Skeletal muscle tissue (tissue), 4 donors: Measurements from ENCODE around the gene CDK5RAP3. TPM values are rescaled to one million over a fixed set of nuclear protein-coding genes. Genes with fewer than 3 reads are reported as not detected.

Source experiments
- H3K27ac ChIP-seq: one replicate; pipeline ENCODE4 v1.7.0; 2013; ENCODE audit warnings: mild to moderate bottlenecking, low read depth, low read length, inconsistent platforms
- H3K27me3 ChIP-seq, 3 donors: one replicate each; pipeline ENCODE4 v1.7.0; 2013; ENCODE audit warnings: low read length in 3 of 3; ENCODE audit not compliant: control insufficient read depth in 3 of 3, insufficient read depth in 3 of 3
- H3K36me3 ChIP-seq, 3 donors: one replicate each; pipeline ENCODE4 v1.7.0; 2013; ENCODE audit warnings: low read length in 3 of 3; ENCODE audit not compliant: control insufficient read depth in 3 of 3, insufficient read depth in 3 of 3
- H3K4me1 ChIP-seq, 3 donors: one replicate each; pipeline ENCODE4 v1.7.0; 2013; ENCODE audit warnings: low read length in 3 of 3, mild to moderate bottlenecking in 3 of 3; ENCODE audit not compliant: control insufficient read depth in 3 of 3, insufficient read depth in 3 of 3
- H3K4me3 ChIP-seq, 3 donors: one replicate each; pipeline ENCODE4 v1.7.0; 2013; ENCODE audit warnings: low read length in 3 of 3
- H3K9ac ChIP-seq, 3 donors: one replicate each; pipeline ENCODE4 v1.7.0; 2013; ENCODE audit warnings: low read length in 3 of 3, mild to moderate bottlenecking in 3 of 3, moderate library complexity in 2 of 3, low read depth in 1 of 3
- H3K9me3 ChIP-seq, 3 donors: one replicate each; pipeline ENCODE4 v1.7.0; 2013; ENCODE audit warnings: low read length in 3 of 3; ENCODE audit not compliant: control insufficient read depth in 3 of 3
- total RNA-seq: library from RNA; depleted of rRNA; stranded (reverse); fragments of >200 nt; gene quantifications from one replicate; pipeline ENCODE4 v1.2.3, GENCODE V29; 2014
- donor health status: Osteomylitis.

The CDK5RAP3 gene
- total RNA-seq, 1 donor from 2014 or later, result 59.0 TPM

DNA sequence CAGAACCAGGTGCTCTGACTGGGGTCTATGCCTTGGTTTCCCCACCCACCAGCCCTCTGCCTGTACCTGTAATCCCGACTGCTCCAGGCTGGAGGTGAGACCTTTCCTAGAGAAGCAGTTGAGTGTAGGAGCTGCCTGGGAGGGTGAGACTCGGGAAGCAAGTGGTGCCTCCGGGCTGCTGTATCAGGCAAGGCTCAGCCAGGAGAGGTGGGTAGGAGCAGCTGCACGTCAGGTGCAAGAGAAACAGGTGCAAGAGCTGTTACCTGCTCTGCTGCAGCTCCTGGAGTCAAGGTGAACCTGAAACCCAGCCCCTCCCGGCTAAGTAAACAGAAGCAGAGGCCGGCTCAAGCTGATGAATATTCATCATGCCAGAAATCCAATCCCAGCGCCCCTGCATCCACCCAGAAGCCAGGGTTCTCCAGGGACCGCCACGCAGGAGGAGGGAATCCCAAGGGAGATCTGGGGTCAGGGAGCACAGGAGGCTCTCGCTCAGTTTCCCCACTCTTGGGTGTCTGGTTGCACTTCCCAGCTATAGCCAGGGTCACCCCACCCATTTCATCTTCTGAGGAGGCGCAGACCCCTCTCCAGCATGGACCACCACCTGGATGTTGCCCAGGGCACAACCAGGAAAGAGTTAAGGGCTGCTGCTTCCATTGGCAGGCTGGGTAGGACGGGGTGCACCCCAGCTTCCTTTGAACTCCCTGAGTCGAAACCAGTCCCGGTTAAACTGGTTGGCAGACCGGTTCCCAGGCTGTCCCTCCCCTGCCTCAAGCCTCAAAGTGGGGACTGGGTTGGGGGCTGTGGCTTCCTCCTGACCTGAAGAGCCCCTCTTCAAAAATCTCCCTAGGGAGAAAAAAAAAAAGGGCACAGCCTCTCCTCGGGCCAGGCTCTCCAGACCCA, 13.1 kb upstream of the CDK5RAP3 start, which contains the start of gene PRR15L:
TSS of gene PRR15L (minus strand) at position 293 of the 900 bp plus-strand sequence. CDS start 4,649 bp downstream, outside the sequence.
- Histone ChIP-seq H3K27me3 (no peaks in the 10 kb centered on the region), H3K27ac (no peak within 1 kb of the TSS), H3K4me3 (no peak within 1 kb of the TSS)

DNA sequence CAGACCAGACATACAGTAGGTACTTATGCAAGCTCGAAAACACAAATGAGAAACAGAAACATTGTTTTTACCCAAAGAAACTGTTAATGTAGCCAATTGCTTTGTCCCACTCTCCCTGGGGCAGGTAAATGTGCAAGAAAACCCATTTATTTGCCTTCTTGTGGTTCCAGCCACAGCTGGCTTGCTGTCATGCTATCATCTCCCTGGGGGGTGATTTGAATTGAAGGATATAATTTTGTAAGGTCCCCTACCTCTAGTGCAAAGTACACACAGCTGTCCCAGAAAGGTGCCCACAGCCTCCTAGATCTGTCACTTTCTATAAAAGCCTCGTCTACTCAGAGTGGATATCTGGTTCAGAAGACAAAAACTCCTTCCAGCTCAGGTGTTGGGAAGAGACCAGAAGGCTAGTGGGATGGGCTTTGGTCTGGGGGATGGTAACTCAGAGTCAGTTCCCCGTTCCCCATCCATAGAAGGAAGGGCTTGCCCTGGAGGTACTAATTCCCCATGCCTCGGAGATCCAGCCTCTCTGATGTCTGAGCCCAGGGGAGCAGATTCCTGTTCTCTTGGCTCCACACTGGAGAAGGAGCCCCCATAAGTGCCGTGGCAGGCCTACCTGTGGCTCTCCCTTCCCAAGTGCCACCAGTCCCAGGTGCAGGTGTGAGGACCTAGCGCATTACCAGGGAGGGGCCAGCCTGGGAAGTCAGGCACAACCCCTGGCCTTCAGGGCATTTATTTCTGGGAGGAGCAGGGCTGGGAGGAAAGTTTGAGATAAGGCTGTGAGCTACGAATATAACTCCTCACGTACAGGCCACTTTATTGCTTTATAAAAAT, 10.9 kb upstream of the CDK5RAP3 start:
- Histone ChIP-seq H3K27me3 (no peaks in the 10 kb centered on the region), H3K9ac (no peak overlapping the region), H3K36me3 (peaks cover 0 to 2% (median 0%) of the 10 kb centered on the region in 3 donors), H3K4me3 (no peak overlapping the region), H3K4me1 (peaks cover 0 to 2% (median 0%) of the 10 kb centered on the region in 3 donors), H3K27ac (no peak overlapping the region), H3K9me3 (no peaks in the 10 kb centered on the region)

More for the DNA sequence above, 13.1 kb upstream of the CDK5RAP3 start, which contains the start of gene PRR15L:
- H3K4me1 ChIP-seq, result peaks cover 0 to 2% (median 0%) of the 10 kb centered on the region in 3 donors
- peak within 1 kb of the TSS in 1 of 3 donors; percentile 8 for H3K9ac ChIP-seq
- no peaks in the 10 kb centered on the region for H3K9me3 ChIP-seq
- H3K36me3 ChIP-seq, result peaks cover 0 to 2% (median 0%) of the 10 kb centered on the region in 3 donors

DNA sequence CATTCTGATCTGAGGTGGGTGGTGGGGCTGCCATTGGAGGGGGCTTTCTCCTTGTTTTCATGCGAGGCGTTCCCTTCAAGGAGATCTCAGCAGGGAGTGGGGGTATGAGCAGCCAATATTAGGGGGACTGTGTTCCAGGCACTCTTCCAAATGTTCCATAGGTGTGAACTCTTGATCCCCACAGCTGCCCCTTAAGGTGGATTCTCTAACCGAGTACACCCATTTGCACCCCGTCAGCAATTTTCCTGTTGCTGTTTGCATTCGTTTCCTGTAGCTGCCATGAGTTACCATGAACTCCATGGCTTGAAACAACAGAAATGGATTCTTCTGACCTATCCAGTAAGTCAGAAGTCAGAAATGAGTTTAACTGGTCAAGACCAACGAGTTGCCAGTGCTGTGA, 9.5 kb upstream of the CDK5RAP3 start:
- Histone ChIP-seq H3K27ac (no peak overlapping the region), H3K9ac (no peak overlapping the region), H3K4me3 (no peak overlapping the region), H3K36me3 (peaks cover 0 to 2% (median 0%) of the 10 kb centered on the region in 3 donors), H3K27me3 (no peaks in the 10 kb centered on the region), H3K4me1 (no peaks in the 10 kb centered on the region), H3K9me3 (no peaks in the 10 kb centered on the region)

DNA sequence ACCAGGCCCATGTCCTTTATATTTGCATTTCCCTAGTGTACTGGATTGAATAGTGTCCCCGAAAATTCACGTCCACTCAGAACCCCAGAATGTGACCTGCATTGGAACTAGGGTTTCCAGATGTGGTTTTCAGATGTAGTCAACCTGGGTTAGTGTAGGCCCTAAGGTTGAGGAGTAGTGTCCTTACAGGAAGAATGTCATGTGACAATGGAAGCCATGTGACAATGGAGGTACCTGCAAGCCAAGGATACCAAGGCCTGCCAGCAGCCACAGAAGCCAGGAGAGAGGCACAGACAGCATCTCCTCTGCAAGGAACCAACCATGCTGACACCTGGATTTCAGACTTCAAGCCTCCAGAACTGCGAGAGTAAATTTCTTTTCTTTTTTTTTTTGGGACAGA, 8.0 kb upstream of the CDK5RAP3 start:
- H3K9me3 ChIP-seq, result no peaks in the 10 kb centered on the region
- peaks cover 0 to 2% (median 0%) of the 10 kb centered on the region in 3 donors for H3K36me3 ChIP-seq
- no peak overlapping the region for H3K4me3 ChIP-seq
- no peak overlapping the region for H3K27ac ChIP-seq
- no peaks in the 10 kb centered on the region for H3K27me3 ChIP-seq
- no peak overlapping the region for H3K9ac ChIP-seq
- no peaks in the 10 kb centered on the region for H3K4me1 ChIP-seq

DNA sequence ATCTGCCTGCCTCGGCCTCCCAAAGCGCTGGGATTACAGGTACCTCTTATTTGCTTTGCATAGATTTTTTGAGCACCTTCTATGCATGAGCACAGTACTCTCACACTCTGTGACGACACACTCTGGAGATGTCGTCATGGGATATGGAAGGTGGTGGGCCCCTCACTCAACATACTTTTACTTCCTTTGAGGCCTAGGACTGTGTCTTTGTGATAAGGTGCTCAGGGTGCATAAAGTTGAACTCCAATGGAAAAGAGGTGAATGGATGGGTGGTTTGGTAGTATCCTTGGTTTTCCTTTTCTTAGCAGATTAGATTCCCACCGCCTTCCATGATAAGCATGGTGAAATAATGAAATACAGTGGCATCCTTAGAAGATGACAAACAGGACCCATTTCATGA, 6.1 kb upstream of the CDK5RAP3 start:
- Histone ChIP-seq H3K4me1 (no peaks in the 10 kb centered on the region), H3K4me3 (no peak overlapping the region), H3K27ac (no peak overlapping the region), H3K9me3 (no peaks in the 10 kb centered on the region), H3K36me3 (peaks cover 0 to 2% (median 0%) of the 10 kb centered on the region in 3 donors), H3K27me3 (no peaks in the 10 kb centered on the region), H3K9ac (no peak overlapping the region)

DNA sequence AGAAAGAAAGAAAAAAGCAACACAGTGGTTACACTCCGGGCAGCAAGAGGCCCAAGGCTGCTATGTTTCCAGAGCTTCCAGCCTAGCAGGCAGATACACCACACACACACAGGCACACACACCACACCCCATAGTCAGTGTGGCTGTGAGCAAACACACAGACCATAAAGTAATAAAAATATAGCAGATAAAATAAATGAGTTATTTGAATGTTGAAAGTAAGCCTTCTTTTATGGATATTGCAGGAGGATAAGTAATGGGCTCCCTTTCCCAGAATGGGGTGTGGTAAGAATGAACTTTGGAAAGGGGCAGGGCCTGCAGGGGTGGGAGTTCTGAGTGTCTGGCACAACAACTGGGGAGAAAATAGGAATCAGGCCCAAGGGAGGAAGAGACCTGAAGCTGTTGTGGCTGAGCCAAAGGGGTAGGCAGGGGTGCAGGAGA, 4.8 kb upstream of the CDK5RAP3 start:
- Histone ChIP-seq H3K4me3 (no peak overlapping the region), H3K36me3 (peaks cover 0 to 2% (median 0%) of the 10 kb centered on the region in 3 donors), H3K9ac (no peak overlapping the region), H3K4me1 (peaks cover 6% of the 10 kb centered on the region in 3 donors), H3K27me3 (no peaks in the 10 kb centered on the region), H3K27ac (no peak overlapping the region), H3K9me3 (no peaks in the 10 kb centered on the region)

DNA sequence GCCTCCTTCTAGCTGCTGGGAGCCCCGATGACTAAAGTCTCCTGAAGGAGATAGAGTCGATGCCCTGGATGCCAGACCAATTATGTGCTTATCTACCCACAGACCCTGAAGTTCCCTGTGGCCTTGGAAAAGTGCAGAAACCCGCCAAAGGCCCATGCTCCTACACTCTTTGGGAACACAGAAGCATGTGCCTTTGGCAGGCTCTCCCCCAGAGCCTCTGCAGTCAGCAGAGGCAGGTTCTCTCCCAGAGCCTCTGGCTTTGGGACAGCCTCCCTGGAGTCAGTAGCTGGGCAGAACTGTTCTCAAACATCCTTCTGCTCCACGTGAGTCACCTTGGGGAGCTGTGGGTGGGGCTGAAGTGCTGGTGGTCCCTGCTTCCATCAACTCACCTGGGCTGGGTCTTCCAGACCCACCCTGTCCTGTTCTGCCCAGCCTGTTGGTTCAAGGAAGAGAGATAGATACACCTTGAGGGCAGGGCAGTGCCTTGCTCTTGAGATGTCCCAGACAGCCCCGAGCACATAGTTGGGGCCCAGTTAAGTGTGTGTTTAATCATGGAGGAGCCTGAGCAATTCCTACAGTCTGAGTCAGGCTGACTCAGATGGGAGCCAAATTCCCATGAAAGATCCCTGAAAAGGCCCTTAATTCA, 3.2 kb upstream of the CDK5RAP3 start:
- Histone ChIP-seq H3K4me1 (peaks cover 13 to 20% (median 17%) of the 10 kb centered on the region in 3 donors), H3K27ac (no peak overlapping the region), H3K4me3 (no peak overlapping the region), H3K9ac (no peak overlapping the region), H3K27me3 (no peaks in the 10 kb centered on the region), H3K36me3 (no peaks in the 10 kb centered on the region), H3K9me3 (no peaks in the 10 kb centered on the region)

DNA sequence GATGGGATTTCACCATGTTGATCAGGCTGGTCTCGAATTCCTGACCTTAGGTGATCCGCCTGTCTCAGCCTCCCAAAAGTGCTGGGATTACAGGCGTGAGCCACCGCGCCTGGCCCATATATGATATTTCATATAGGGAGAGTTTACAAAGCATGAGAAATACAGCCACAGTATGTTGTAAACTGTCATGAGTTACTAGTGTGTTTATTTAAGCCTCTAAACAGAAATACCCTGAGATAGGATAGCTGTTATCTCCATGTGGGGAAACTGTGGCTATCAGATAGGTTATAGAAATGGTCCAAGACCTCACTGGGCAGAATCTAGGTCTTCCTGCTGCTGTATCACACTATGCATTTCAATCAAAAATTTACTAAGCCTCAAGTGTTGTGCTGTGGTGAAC, 2.1 kb upstream of the CDK5RAP3 start:
- H3K36me3 ChIP-seq, result peaks cover under 1 to 7% (median 3%) of the 10 kb centered on the region in 3 donors
- no peaks in the 10 kb centered on the region for H3K9me3 ChIP-seq
- no peak overlapping the region for H3K4me3 ChIP-seq
- H3K4me1 ChIP-seq, result peaks cover 13 to 20% (median 17%) of the 10 kb centered on the region in 3 donors
- H3K27me3 ChIP-seq, result no peaks in the 10 kb centered on the region
- no peak overlapping the region for H3K27ac ChIP-seq
- no peak overlapping the region for H3K9ac ChIP-seq

DNA sequence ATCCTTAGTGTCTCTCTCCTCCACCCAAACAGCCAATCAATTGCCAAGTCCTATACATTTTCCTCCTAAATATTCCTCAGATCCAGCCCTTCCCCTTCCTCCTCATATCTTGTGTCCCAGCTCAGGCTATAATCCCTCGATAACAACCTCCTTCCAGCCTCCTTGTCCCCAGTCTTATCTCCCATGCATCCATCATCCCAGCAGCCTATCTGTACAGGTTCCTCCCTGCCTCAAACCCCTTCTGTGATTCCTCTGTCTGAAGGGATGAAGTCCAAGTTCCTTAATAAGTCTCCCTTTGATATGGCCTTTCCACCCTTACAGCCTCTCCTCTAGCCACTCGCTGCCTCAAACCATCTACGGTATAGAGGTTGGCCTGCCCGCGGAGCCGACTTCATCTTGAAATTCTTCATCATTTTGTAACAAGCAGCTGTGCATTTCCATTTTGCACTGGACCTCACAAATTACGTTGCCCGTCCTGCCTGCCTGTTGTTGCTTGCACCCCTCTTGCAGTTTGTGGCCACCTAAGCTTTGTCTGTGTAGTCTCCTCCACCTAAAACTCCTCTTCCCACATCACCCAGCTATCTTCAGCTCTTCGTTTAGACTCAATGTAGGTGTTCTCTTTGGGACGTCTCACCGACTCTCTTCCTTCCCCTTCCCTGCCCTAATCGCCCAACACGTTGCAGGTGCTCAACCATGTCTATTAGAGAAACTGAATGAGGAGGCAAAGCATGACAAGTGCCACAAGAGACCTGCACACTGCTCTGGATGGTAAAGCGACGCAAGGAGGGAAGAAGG, 786 bp upstream of the CDK5RAP3 start:
- Histone ChIP-seq H3K27ac (no peak overlapping the region), H3K4me1 (peaks cover 13 to 20% (median 17%) of the 10 kb centered on the region in 3 donors), H3K9me3 (no peaks in the 10 kb centered on the region), H3K27me3 (no peaks in the 10 kb centered on the region), H3K36me3 (peaks cover 11 to 18% (median 13%) of the 10 kb centered on the region in 3 donors), H3K4me3 (peak overlapping the region; percentile 72 to 90 (median 84)), H3K9ac (peak overlapping the region; percentile 15 to 77 (median 75))
